NCI-H1105 (cell line): ENCODE measurements around the gene CD99L2.

Experiments
- DNase-seq: peaks from one replicate; lab custom pipeline; 2025; lab: John Stamatoyannopoulos, UW

CD99L2 gene

GRCh38 chrX:150763810-150764209 lies 134.7 kb downstream of the CD99L2 start:
- DNase-seq, result no peak

- DNase-seq, result no peak
Measured at GRCh38 chrX:150763303-150763797, 135.1 kb downstream of the CD99L2 start.

DNA sequence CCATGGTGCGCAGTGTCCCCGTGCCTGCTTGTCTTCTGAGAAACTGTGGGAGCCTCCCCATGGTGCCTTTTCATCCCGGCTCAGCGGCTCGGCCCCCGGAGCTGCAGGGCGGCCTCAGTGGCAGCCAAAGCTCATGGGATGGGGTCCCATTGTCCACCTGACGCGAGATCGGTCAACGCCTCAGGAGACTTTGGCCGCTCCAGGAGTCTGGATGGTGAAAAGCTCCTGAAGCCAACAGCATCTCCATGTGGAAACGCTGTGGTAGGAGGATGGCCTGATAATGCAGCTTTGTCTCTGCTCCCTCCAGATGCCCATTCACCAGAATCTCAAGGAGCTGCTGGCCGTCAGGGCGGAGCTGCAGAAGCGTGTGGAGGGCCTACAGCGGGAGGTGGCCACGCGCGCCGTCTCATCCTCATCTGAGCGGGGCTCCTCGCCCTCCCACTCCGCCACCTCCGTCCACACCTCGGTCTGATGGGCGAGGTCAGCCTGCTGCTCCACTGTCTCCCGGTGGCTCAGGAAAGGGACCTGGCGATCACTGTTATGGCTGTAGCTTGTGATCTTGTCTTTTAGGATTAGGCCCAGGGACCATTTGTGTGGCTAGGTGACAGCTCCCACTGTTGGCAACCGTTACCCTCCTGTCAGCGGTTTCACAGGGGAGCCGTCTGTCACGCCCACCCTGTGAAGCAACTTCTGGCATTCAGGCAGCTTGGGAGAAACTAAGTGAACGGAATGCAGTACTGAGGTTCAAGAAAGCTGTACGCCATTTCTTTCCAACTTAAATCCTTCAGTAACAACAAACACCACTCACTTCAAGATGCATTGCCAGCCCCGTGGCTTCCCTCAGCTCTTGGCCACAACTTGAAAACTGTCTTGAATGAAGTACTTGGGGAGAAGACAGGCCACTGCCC lies 136.0 kb downstream of the CD99L2 start:
- no peak for DNase-seq

GRCh38 chrX:150761819-150762216 lies 136.7 kb downstream of the CD99L2 start:
- no peak for DNase-seq

DNA sequence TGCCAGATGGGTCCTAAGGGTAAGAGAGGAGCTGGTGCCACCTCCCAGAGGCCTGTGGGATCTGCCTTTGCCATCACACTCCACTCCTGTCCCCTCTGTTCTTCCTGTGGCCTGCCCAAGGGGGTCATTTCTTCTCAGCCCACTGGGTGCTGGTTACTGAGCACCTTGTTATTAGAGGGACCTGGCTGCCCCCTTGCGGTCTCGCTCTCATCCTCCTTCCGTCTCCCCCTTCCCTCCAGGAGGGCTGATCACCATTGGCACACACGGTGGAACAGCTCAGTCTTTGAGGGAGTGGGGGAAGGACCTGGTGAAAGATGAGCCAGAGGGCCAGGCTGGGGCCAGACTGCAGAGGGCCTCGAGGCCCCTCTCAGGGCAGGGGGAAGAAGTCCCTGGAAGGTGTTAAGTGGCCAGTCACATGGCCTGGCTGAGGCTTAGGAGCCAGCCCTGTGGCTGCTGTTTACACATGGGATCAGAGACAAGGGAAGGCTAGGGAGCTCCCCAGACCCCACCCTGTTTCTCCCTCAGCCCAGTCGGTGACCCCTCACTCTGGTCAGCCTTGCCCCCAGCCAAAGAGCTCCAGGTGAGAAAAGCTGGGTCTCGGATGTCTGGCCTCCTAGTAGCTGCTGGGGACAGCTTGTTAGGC lies 137.2 kb downstream of the CD99L2 start:
- no peak for DNase-seq

- DNase-seq, result no peak
Measured at GRCh38 chrX:150759568-150760416, 138.7 kb downstream of the CD99L2 start.

- DNase-seq, result no peak
Measured at GRCh38 chrX:150757371-150757770, 141.1 kb downstream of the CD99L2 start.

DNA sequence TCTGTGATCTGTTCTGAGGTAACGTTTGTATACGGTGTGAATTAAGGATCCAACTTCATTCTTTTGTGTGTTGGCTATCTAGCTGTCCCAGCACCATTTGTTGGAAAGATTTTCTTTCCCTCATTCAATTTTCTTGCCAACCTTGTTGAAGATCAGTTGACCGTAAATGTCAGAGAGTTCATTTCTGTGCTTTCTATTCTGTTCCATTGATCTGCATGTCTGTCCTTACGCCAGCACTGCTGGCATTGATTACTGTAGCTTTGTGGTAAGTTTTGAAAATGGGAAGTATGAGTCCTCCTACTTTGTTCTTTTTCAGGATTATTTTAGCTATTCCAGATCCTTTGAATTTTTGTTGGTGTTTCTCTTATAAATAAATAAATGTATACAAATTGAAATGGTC lies 144.5 kb downstream of the CD99L2 start:
- no peak for DNase-seq

GRCh38 chrX:150753357-150753756 lies 145.1 kb downstream of the CD99L2 start:
- DNase-seq, result no peak

GRCh38 chrX:150752124-150752523 lies 146.3 kb downstream of the CD99L2 start:
- no peak for DNase-seq

GRCh38 chrX:150736475-150736874 lies 162.0 kb downstream of the CD99L2 start:
- DNase-seq, result no peak

DNA sequence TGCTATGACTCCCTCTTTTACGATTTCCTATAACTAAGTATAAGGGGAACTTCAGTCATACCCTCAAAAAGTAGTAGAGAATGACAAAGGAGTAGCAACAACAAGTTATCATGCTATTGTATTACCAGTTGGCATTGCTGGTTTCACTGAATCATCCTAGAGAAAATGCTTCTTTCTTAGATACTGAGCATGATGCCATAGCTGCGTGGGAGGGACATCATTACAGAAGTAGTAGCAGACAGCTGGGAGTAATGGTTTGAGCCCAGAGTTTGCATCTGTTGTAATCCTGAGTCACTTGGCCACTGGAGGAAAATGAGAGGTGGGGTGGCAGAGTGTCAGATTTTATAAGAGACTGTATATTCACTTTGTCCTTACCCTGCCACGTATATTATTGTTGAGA lies 166.7 kb downstream of the CD99L2 start:
- DNase-seq, result no peak

DNA sequence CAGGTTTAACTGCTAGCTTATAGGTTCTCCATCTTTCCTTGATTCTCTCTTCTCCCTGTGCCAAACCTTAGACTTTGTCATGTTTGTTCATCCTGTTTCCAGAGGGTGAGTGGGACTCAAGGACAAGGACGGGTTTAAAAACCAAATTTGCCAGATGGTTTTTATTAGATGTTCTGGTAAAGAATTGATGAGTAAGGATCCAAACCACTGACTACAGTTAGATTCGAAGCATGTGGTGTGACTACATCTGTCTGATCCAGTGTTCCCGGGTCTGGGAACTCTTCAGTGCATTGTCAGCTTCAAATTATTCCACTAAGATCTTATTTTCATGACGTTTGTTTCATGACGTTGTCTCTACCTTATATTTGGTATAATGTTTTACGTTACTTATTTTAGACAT lies 167.7 kb downstream of the CD99L2 start:
- DNase-seq, result no peak

- no peak for DNase-seq
Measured at GRCh38 chrX:150729956-150730355, 168.5 kb downstream of the CD99L2 start.

- no peak for DNase-seq
Measured at GRCh38 chrX:150719621-150720020, 178.8 kb downstream of the CD99L2 start.
